Measurements from ENCODE around the gene GLIS1.

Gene GLIS1

DNA sequence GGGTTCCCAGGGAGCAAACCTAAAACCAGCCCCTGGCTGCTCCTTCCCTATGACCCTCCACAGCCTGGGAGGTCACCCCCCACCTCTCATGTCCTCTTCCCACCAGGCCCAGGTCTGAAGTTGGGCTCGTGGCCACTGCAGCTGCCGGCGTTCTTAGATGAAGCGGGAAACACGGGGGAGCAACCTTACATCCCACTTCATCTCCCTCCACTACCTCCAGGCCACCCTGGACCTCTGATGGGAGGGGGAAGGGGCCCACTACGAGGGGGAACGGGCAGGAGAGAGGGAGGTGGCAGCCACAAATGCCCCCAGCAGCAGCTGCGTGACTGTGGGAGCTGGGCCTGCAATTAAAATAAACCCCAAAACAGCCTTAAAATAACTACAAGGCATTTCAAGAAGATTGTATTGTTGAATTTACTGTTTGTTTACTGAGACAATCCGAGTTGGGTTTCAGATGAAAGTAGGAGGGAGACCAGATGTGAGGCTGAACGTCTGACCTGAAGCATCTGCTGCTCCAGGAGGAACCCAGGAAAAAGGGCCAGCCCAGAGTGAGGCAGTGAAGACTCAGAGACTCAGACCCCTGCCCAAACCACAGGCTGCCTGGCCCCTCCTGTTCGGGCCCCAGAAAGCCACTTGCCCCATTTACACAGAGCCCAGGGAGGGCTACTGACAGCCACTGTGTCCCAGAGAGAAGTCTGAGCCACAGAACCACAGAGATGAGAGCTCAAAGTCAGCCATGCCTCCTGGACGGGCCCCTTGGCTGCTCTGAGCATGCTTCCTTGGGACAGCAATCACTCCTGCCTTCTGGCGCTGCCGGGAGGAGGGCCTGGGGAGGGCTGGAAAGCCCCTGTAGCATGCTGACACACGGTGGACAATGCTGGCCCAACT, 59.8 kb downstream of the GLIS1 start:
- no peak for FAIRE-seq
- no peak for DNase-seq (ENCODE audit: low spot score)

DNA sequence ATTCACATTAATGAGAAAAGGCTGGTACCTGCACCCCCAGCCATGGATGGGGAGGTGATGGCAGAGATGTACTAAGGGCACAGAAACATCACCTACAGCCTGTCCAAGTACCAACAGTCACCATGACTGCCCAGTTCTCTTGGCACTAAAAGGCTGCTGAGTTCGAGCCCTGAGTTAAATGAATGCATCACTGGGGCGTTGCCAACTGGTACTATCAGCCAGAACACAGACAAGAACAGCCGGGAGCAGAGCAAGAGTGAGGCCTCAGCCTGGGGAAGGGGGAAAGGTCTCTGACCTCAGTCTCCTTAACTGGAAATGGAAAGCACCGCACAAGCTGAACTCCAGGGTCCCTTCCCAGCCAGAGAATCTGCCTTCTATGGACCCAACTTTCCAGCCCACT, 60.5 kb downstream of the GLIS1 start:
- DNase-seq (ENCODE audit: low spot score) (no peak), FAIRE-seq (no peak)

DNA sequence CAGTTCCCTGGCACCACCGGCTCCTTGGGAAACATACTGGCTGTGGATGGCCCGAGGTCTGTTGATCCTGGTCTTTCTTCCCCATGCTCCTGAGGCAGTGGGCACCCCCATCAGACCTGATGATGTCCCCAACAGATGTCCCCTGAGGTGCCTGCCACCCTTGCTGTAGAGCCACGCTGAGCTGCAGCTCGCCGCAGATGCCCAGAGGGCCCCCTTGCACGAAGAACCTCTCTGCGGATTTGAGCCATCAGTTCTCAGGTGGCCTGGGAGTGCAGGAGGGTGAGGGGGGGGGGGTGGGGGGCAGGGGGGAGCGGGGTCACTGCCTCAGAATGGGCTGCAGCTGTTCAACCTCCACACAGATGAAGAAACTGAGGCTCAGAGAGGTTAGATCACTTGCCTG, 60.9 kb downstream of the GLIS1 start:
- no peak for FAIRE-seq
- no peak for DNase-seq (ENCODE audit: low spot score)

DNA sequence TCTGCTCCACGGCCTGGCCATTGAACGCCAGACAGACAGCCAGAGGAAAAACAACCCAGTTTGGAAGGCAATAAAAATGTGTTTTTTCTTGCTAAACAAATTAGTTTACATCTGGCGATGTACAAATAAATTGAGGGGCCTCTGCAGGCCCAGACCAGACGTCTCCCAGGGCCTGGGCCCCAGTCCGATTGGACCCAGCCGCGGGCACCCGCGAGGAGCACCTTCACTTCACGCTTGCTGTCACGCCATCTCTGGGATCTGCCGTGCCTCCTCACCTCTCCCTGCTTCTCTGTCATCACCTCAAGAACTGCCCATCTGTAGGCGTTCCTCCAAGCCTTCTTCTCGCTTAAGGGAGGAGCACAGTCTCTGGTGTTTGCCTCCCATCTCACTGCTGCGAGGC, 61.5 kb downstream of the GLIS1 start:
- FAIRE-seq (no peak), DNase-seq (ENCODE audit: low spot score) (no peak)

DNA sequence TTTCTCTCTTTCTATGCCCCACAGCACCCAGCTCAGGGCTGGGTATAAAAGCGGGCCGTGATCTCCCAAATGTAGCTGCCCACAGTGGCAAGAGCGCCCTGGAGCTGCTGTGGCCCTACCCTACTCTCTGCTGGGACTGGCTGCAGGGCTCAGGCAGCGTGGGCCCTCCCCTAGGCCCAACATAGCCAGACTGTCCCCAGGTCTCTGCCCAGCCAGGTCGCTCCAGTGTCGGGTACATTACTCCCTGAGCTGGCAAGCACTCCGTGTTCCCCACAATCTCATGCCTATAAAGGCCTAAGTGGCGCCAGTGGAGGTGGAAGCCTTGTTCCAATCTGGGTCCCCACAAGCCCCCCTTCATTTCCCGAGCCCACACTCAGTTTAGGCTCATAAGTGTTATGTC, 66.2 kb downstream of the GLIS1 start:
- FAIRE-seq, result no peak
- no peak for DNase-seq (ENCODE audit: low spot score)

GRCh38 chr1:53672243-53672642, 66.7 kb downstream of the GLIS1 start:
- DNase-seq (ENCODE audit: low spot score), result no peak
- FAIRE-seq, result no peak

DNA sequence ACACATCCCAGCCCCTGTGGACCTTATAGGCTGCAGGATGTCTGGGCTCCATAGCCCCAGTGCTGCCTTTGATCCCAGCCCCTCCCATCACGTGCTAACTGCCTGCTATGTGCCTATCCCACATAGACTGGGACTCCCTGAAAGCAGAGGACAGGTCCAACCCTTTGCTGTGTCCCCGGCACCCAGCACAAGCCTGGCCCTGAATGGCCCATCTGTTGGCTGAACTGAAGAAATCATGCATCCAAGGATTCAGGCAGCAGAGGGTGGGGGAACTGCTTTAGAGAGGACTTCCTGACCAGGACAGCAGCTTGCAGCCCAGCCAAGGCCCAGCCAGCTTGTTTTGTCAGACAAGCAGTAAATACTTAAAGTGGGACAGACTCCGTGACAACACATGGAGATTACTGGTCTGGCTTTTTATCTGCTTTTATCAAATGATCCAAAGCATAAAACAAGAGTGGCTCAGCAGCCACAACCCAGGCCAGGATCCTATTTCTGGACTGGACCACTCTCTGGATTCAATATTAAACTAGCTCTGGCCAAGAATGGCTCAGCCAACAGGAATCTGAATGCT, 69.3 kb downstream of the GLIS1 start:
- no peak for FAIRE-seq
- no peak for DNase-seq (ENCODE audit: low spot score)

DNA sequence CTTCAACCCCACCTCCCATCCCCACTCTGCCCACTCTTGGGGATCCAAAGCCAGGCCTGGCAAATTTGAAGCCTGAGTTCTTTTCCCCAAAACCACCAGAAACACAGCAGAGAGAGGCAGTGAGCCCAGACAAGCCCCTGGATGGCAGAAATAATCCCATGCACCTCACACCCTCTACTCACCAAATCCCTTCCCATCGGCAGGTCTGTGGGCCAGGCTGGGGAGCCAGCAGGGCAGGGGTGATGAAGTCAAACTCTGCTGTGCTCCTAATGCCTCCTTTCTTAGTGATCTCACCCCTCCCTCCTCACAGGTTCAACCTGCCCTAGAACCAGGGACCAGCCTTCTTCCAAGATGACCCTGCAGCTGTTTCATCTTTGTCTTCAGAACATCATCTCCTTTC, 72.4 kb downstream of the GLIS1 start:
- FAIRE-seq (no peak), DNase-seq (ENCODE audit: low spot score) (no peak)

DNA sequence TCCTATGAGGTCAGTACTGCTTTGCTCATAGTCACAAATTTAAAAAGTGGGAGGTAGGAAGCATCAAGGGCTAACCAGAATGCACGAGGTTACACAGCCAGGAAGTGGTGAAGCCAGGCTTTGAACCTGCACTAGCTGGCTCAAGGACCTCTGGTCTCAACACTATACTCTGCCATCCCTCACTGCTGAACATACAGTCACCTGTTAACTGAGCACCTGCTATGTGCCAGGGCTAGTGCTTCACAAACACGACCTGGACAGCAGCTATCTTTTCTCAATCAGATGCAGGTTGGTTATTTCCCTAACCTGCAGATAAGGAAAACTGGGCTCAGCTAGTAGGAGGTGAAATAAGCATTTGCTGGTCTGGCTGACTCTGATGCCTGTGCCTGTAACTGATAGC, 73.0 kb downstream of the GLIS1 start:
- FAIRE-seq (no peak), DNase-seq (ENCODE audit: low spot score) (no peak)

- DNase-seq (ENCODE audit: low spot score) (no peak), FAIRE-seq (no peak)
Measured at GRCh38 chr1:53663529-53664300, 75.2 kb downstream of the GLIS1 start.

GRCh38 chr1:53662951-53663350, 76.0 kb downstream of the GLIS1 start:
- FAIRE-seq (no peak), DNase-seq (ENCODE audit: low spot score) (no peak)

DNA sequence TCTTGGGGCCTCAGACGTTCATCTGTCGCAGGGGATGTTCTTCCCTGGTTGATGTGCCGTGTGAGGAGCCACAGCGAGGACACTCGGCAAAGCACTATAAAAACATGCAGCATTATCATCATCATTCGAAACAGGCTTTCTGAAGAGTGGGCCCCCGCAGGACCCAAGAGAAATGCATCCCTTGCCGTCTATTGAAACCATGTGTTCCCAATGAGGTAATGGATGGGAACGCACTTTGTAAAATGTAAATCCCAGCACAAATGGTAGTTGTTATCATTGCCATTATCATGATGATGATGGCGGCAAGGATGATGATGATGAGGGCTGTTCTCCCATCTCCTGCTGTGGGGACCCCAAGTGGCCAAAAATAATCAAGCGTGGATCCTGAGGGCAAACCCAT, 76.8 kb downstream of the GLIS1 start:
- no peak for FAIRE-seq
- no peak for DNase-seq (ENCODE audit: low spot score)

DNA sequence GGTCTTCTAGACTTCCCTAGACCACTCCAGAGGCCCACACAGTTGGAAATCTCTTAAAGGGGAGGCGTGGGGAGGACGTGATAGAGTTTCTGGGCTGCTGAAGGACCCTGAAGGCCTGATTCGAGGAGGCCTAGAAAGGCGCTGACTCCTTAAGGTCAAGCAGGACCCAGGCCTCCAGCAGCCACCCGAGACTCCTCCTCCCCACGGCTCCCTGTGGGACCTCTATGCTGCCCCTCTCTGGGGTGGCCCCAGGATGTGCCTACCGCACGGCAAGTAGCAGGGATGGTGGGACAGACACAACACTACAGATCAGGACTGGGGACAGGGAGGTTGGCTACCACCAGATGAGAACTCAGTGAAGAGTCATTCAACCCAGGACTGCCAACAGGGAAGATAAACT, 77.5 kb downstream of the GLIS1 start:
- no peak for FAIRE-seq
- no peak for DNase-seq (ENCODE audit: low spot score)

DNA sequence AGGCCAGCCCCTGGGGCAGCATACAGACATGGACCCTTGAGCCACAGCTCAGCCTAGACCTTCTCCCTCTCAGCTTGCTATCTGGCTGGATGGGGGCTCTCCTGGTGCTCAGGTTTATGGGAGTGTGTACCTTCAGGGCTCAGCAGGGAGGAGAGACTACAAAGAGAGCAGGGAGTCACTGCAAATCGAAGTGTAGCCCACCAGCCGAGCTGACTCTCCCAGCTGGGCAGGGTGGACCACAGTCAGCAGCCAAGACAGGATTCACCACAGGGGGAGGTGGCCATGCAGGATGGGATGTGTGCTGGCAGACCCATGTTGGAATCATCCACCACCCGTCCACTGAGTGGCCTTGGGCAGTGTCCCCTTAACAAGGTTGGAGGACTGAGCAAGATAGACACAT, 78.3 kb downstream of the GLIS1 start:
- FAIRE-seq (no peak), DNase-seq (ENCODE audit: low spot score) (no peak)

DNA sequence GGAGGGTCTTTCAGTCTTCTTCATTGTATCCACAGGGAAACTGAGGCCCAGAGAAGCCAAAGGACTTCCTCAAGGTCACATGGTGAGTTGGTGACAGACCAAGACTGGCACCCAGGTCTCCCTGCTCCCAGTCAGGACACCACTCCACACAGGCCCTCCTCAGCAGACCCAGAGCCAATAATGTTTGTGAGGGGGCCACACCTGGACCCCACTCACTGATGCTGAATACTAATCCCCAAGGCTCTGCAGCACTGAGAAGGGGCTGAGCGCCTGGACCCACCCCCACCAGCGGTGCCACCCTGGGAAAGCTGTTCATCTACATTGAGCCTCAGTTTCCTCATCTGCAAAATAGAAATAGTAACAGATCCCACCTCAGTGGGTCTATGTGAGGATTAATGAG, 79.5 kb downstream of the GLIS1 start:
- FAIRE-seq (no peak), DNase-seq (ENCODE audit: low spot score) (no peak)

DNA sequence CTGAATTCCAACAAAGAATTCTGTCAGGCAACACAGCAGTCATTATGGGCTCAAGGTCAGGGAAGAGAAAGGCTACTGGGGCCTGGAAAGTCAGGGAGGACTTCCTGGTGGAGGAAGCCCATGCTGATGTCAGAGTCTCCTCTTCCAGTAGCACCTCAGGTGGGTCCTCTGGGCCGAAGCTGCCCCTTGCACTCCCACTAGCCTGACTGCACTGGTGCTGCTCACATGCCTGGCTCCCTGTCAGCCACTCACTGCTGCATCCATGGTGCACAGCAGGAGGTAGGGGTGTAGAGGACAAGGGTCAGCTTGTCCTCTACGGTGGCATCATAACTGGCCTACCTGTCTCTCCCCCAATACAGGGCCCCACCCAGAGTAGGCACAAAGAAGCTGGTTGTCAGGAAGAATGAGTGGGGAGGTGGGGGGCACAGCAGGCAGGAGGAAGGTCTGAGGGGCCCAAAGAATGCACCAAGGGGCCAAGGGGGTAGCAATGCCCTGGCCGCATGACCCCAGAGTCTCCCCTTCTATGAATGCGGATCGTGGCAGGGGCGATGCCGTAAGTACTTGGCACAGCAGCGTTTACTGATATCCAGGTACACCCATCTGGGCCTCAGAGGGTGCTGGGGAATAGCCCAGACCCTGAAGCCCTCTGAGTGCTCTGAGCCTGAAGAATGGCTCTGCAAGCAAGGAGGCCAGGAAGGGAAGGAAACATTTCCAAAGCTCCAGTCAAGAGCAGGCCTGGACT, 80.3 kb downstream of the GLIS1 start:
- DNase-seq (ENCODE audit: low spot score), result no peak
- no peak for FAIRE-seq

DNA sequence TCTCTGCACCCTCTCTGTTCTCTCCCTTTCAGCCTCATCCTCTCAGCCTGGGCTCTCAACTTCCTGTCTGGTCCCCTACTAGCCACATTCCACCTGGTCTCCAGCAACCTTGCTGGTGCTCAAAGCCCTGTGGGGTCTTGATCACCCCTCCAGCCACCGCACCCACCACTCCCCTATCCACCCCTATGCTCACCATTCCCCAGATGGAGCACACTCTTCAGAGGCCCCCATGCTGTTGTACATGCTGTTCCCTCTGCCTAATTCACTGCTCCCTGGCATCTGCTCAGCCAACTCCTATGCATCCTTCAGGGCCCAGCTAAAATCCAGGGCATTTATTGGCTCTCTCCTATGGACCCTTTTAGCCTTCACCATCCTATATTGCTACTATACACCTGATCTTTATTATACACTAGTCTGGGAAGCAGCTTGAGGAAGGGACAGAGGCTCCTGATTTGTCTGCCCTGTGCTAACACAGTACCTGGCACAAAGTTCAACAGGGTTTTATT, 81.0 kb downstream of the GLIS1 start:
- FAIRE-seq (no peak), DNase-seq (ENCODE audit: low spot score) (no peak)

- DNase-seq (ENCODE audit: low spot score), result no peak
- FAIRE-seq, result no peak
Measured at GRCh38 chr1:53657531-53657805, 81.5 kb downstream of the GLIS1 start.

DNA sequence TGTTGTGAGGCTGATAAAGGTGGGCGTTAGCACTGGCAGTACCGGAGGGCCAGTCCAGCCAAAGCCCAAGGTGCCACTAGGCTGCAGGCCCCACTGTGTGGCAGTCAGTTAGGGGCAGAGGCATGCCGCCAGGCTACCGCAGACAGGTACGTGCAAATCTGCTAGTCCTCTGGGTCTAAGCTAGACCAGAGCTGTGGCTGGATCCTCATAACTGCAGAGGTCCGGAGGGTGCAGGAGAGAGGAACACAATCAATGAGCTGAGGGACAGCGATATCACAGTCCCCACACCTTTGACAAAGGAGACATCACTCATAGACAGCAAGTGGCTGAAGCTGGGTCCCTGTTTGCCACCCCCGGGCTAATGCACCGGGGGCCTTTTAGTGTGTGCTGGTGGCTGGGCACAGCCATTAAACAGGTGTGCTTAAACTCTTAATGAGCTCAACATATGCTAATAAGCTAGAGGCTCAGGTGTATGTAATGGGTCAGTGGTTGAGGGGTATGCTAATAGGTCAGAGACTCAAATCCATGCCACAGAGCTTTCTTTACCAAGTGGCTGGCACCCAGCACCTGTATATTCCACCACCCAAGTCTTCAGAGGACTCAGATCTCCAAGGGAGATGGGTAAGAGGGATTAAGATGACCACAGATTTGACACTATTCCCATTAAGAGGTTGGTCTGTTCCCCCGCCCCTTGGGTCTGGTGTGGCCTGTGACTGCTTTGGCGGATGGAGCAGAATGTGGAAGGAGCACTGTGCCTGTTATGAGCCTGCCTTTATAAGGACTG, 82.0 kb downstream of the GLIS1 start:
- FAIRE-seq, result no peak
- DNase-seq (ENCODE audit: low spot score), result no peak

GRCh38 chr1:53655931-53656746, 82.8 kb downstream of the GLIS1 start:
- no peak for DNase-seq (ENCODE audit: low spot score)
- no peak for FAIRE-seq

Data from urothelium cell line (cell line).